Gastroesophageal sphincter (tissue), 4 donors: Measurements from ENCODE around the gene PPP5C. TPM values are rescaled to one million over a fixed set of nuclear protein-coding genes. Genes with fewer than 3 reads are reported as not detected.

Source experiments
- ATAC-seq: fragments of 150-250 bp; one replicate; pipeline ENCODE4 v1.9.1; 2016; ENCODE audit warnings: mild to moderate bottlenecking, moderate library complexity
- H3K27ac ChIP-seq, 4 donors: fragments of 200-600 bp; sonication (generic) in 3 of 4; 1 replicate in 3 of 4; 2 replicates in 1 of 4; pipeline ENCODE4 v1.5.1; 2016 to 2019
- H3K27me3 ChIP-seq: fragments of 200-600 bp; sonication (generic); one replicate; pipeline ENCODE4 v1.5.1; 2019
- H3K36me3 ChIP-seq, 2 donors: fragments of 200-600 bp; sonication (generic); one replicate each; pipeline ENCODE4 v1.5.1; 2019; ENCODE audit warnings: control low read depth in 1 of 2
- H3K4me1 ChIP-seq, 3 donors: fragments of 200-600 bp; sonication (generic); 1 replicate in 2 of 3; 2 replicates in 1 of 3; pipeline ENCODE4 v1.5.1; 2016 to 2019; ENCODE audit warnings: control low read depth in 2 of 3
- H3K4me3 ChIP-seq, 2 donors: fragments of 200-600 bp; sonication (generic); one replicate each; pipeline ENCODE4 v1.5.1; 2019; ENCODE audit warnings: mild to moderate bottlenecking in 1 of 2, moderate library complexity in 1 of 2
- H3K9me3 ChIP-seq, 3 donors: fragments of 200-600 bp; sonication (generic); one replicate each; pipeline ENCODE4 v1.5.1; 2017 to 2019; ENCODE audit warnings: control low read depth in 2 of 3
- CTCF ChIP-seq, 4 experiments: fragments of 200-600 bp in 2 of 4; fragments of 450-650 bp in 2 of 4; sonication (generic) in 1 of 4; IDR thresholded peaks; one replicate each; pipeline ENCODE4 v1.5.1; 2017 to 2019; ENCODE audit warnings: antibody characterized with exemption in 4 of 4, mild to moderate bottlenecking in 2 of 4, moderate library complexity in 2 of 4
- EP300 ChIP-seq: sonication (generic); formaldehyde crosslinking; IDR thresholded peaks from one replicate; pipeline ENCODE4 v1.6.1; 2017; ENCODE audit warnings: antibody characterized with exemption, mild to moderate bottlenecking
- POLR2A ChIP-seq, 2 donors: fragments of 450-650 bp; IDR thresholded peaks; one replicate each; pipeline ENCODE4 v1.6.1; 2017; ENCODE audit warnings: antibody characterized with exemption in 2 of 2, mild to moderate bottlenecking in 2 of 2, moderate library complexity in 1 of 2
- POLR2AphosphoS5 ChIP-seq: sonication (generic); formaldehyde crosslinking; IDR thresholded peaks from one replicate; pipeline ENCODE4 v1.6.1; 2017; ENCODE audit warnings: antibody characterized with exemption
- WGBS, 2 donors: methylation state at CpG; one replicate each; pipeline ENCODE4 v1.1.5; 2018; ENCODE audit warnings: low coverage in 1 of 2; 5-methylcytosine and 5-hydroxymethylcytosine counted together
- total RNA-seq, 4 donors: library from RNA; depleted of rRNA; stranded (reverse); fragments of >200 nt; gene quantifications; one replicate each; pipeline ENCODE4 v1.1.0, GENCODE V29; 2016

The PPP5C gene
- total RNA-seq, 4 donors from 2014 or later: 48.2 to 69.5 (median 50.7) TPM

DNA sequence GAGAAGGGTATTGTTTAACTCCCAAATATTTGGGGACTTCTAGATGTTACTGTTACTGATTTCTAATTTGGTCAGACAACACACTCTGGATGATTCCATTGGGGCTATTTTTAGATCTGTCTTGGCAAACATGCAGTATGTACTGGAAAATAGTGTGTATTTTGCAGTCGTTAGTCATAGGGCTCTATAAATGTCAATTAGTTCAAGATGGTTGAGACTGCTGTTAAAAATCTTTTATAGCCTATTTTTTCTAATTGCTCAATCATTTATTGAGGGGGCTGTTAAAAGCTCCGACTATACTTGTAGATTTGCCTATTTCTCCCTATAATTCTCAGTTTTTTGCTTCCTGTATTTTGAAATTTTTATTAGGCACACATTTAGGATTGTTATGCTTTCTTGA lies 31.4 kb downstream of the PPP5C start:
- ATAC-seq: peak; percentile 44
- peaks cover 0 to 65% of the 10 kb centered on the region in 2 donors for H3K36me3 ChIP-seq
- peaks cover 0 to 56% (median 18%) of the 10 kb centered on the region in 3 donors for H3K4me1 ChIP-seq
- peak; percentile 61 for TF ChIP-seq POLR2AphosphoS5
- TF ChIP-seq CTCF (IDR thresholded peaks at IDR 0.05): no peak
- peak overlapping the region in 3 of 4 donors; percentile 40 to 59 (median 45) for H3K27ac ChIP-seq
- no peaks in the 10 kb centered on the region for H3K27me3 ChIP-seq
- no peak overlapping the region for H3K4me3 ChIP-seq
- WGBS, 2 donors: 22 to 28% methylated on average over 1 to 2 of the region's 2 CpGs
- no peaks in the 10 kb centered on the region for H3K9me3 ChIP-seq

- Histone ChIP-seq H3K36me3 (peaks cover 0 to 82% of the 10 kb centered on the region in 2 donors), H3K27me3 (no peaks in the 10 kb centered on the region), H3K4me3 (no peak overlapping the region)
These were observed 33.8 kb downstream of the PPP5C start for GRCh38 chr19:46380690-46381089.

DNA sequence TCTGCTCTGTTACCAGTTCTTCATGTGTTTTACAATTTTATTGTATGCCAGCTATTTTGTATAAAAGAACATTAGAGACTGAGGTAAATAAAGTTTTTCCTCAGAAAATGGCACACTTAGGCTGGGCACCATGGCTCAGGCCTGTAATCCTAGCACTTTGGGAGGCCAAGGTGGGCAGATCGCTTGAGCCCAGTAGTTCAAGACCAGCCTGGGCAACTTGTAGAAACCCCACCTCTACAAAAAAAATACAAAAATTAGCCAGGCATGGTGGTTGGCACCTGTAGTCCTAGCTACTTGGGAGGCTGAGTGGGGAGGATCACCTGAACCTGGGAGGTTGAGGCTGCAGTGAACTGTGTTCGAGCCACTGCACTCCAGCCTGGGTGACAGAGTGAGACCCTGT lies 34.5 kb downstream of the PPP5C start:
- Histone ChIP-seq H3K27me3 (no peaks in the 10 kb centered on the region), H3K9me3 (no peaks in the 10 kb centered on the region), H3K27ac (no peak overlapping the region), H3K4me1 (peaks cover 0 to 41% (median 9%) of the 10 kb centered on the region in 3 donors), H3K4me3 (no peak overlapping the region), H3K36me3 (peaks cover 0 to 82% of the 10 kb centered on the region in 2 donors)
- 100% methylated on average over 2 of the region's 2 CpGs for WGBS, 2 donors
- no peak for ATAC-seq
- TF ChIP-seq POLR2AphosphoS5: no peak
- no peak for TF ChIP-seq CTCF (IDR thresholded peaks at IDR 0.05)
- no peak for TF ChIP-seq EP300
- TF ChIP-seq POLR2A (IDR thresholded peaks at IDR 0.05): no peak

More at GRCh38 chr19:46380690-46381089, 33.8 kb downstream of the PPP5C start:
- no peak for TF ChIP-seq CTCF (IDR thresholded peaks at IDR 0.05)
- no peak for TF ChIP-seq EP300
- no peak for TF ChIP-seq POLR2AphosphoS5
- TF ChIP-seq POLR2A (IDR thresholded peaks at IDR 0.05): no peak
- no peak for ATAC-seq
- Histone ChIP-seq H3K9me3 (no peaks in the 10 kb centered on the region), H3K27ac (no peak overlapping the region), H3K4me1 (peaks cover 0 to 41% (median 9%) of the 10 kb centered on the region in 3 donors)
- WGBS, 2 donors: 86 to 92% methylated on average over 2 of the region's 2 CpGs

DNA sequence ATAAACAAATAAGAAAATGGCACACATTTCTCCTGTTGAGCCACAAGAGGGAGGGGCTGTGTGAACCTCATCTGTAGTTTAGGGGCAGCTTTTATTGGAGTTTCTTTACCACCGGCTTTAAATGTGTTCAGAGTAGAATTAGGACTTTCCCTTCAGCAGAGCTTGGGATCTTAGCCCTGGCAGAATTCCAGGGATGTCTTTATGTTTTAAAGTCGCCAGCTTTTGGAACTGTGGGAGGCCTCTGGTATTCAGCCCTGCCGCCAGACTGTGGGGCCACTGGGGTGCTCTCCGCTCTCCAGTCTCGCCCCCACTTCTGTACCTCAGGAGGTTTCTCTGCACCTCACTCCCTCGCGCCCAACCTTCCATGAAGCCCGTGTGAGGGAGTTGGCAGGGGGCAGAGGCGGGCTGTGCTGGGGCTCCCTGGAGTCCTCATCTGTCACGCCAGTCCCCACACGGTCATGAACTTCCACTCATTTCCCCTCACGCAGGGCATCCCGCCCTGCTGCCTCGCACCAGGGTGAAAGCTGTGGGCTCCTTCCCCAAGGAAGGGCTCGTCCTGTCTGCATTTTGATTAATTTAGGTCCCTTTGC lies 35.0 kb downstream of the PPP5C start:
- peaks cover 0 to 82% of the 10 kb centered on the region in 2 donors for H3K36me3 ChIP-seq
- no peak for ATAC-seq
- no peaks in the 10 kb centered on the region for H3K9me3 ChIP-seq
- no peak overlapping the region for H3K4me3 ChIP-seq
- H3K27me3 ChIP-seq: no peaks in the 10 kb centered on the region
- no peak overlapping the region for H3K27ac ChIP-seq
- WGBS, 2 donors: 68 to 80% methylated on average over 5 to 13 of the region's 15 CpGs
- H3K4me1 ChIP-seq: peaks cover 0 to 41% (median 9%) of the 10 kb centered on the region in 3 donors
- no peak for TF ChIP-seq POLR2AphosphoS5
- TF ChIP-seq POLR2A (IDR thresholded peaks at IDR 0.05): no peak
- TF ChIP-seq EP300: no peak
- TF ChIP-seq CTCF (IDR thresholded peaks at IDR 0.05): no peak

DNA sequence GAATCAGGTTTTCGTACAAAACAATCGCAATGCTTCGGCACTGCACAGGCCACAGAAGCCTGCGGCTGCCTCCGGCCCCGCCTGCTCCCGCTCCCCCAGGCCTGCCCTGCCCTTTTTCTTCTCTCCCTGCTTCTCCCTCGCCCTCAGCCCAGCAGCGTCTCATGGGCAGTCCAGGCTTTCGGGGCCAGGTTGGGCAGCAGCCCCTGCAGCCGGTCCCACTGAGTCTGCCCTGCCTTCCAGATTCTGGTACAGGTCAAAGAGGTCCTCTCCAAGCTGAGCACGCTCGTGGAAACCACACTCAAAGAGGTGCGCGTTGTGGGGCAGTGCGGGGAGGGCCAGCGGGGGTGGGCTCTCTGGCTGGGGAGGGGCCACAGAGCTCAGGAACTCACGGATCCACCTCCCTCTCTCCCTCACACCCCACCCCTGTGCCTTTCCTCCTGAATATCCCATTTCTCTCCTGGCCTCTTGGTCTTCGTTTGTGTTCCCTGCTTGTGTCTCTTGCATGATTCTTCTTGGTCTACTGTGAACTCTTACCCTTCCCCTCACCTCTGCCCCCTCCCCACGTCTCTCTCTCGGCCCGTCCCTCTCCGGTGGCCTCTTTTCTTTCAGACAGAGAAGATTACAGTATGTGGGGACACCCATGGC lies 36.4 kb downstream of the PPP5C start:
- H3K36me3 ChIP-seq: peaks cover 0 to 88% of the 10 kb centered on the region in 2 donors
- no peaks in the 10 kb centered on the region for H3K27me3 ChIP-seq
- H3K4me1 ChIP-seq: peaks cover 0 to 26% (median 9%) of the 10 kb centered on the region in 3 donors
- H3K9me3 ChIP-seq: no peaks in the 10 kb centered on the region
- 82 to 95% methylated on average over 8 to 20 of the region's 23 CpGs for WGBS, 2 donors
- no peak for ATAC-seq
- H3K4me3 ChIP-seq: no peak overlapping the region
- H3K27ac ChIP-seq: no peak overlapping the region
- TF ChIP-seq POLR2A (IDR thresholded peaks at IDR 0.05) (no peak), EP300 (no peak), CTCF (IDR thresholded peaks at IDR 0.05) (no peak), POLR2AphosphoS5 (no peak)
